Liver (tissue), 9 donors: ENCODE measurements around the gene SMIM13. TPM values are rescaled to one million over a fixed set of nuclear protein-coding genes. Genes with fewer than 3 reads are reported as not detected.

Experiments
- DNase-seq: peaks from one replicate; pipeline ENCODE4 v3.0.0-alpha.2; 2017; ENCODE audit warnings: low spot score
- H3K27ac ChIP-seq, 2 donors: one replicate each; pipeline ENCODE4 v1.7.0; 2013; ENCODE audit warnings: inconsistent platforms in 2 of 2, low read length in 2 of 2, control low read depth in 1 of 2, low read depth in 1 of 2, mild to moderate bottlenecking in 1 of 2
- H3K27me3 ChIP-seq, 4 donors: one replicate each; pipeline versions ENCODE4 v1.6.1 to v1.7.0; 2013; ENCODE audit warnings: low read length in 3 of 4, inconsistent platforms in 1 of 4, mild to moderate bottlenecking in 1 of 4, moderate library complexity in 1 of 4; ENCODE audit not compliant: control insufficient read depth in 4 of 4, insufficient read depth in 4 of 4
- H3K36me3 ChIP-seq, 4 donors: one replicate each; pipeline versions ENCODE4 v1.6.1 to v1.7.0; 2013; ENCODE audit warnings: low read length in 3 of 4, mild to moderate bottlenecking in 3 of 4, low read depth in 1 of 4, moderate library complexity in 1 of 4; ENCODE audit not compliant: control insufficient read depth in 4 of 4, insufficient read depth in 3 of 4
- H3K4me1 ChIP-seq, 4 donors: one replicate each; pipeline versions ENCODE4 v1.6.1 to v1.7.0; 2013; ENCODE audit warnings: low read length in 3 of 4, mild to moderate bottlenecking in 3 of 4, moderate library complexity in 1 of 4; ENCODE audit not compliant: control insufficient read depth in 4 of 4, insufficient read depth in 4 of 4
- H3K4me3 ChIP-seq, 3 donors: one replicate each; pipeline versions ENCODE4 v1.6.1 to v1.7.0; 2013; ENCODE audit warnings: low read length in 3 of 3, control low read depth in 1 of 3, low read depth in 1 of 3, mild to moderate bottlenecking in 1 of 3
- H3K9ac ChIP-seq, 2 donors: one replicate each; pipeline ENCODE4 v1.7.0; 2013; ENCODE audit warnings: low read length in 2 of 2, mild to moderate bottlenecking in 2 of 2, moderate library complexity in 2 of 2, control low read depth in 1 of 2, low read depth in 1 of 2
- H3K9me3 ChIP-seq, 4 donors: one replicate each; pipeline versions ENCODE4 v1.6.1 to v1.7.0; 2013; ENCODE audit warnings: low read length in 3 of 4; ENCODE audit not compliant: control insufficient read depth in 4 of 4
- ATF3 ChIP-seq: IDR thresholded peaks from 2 replicates; pipeline ENCODE4 v1.6.1; 2016; ENCODE audit warnings: antibody characterized with exemption
- EGR1 ChIP-seq, 2 donors: IDR thresholded peaks; 2 replicates each; pipeline ENCODE4 v1.6.1; 2016 to 2018; ENCODE audit warnings: antibody characterized with exemption in 2 of 2, low read depth in 2 of 2
- FOXA1 ChIP-seq: IDR thresholded peaks from 2 replicates; pipeline ENCODE4 v1.6.1; 2016; ENCODE audit warnings: antibody characterized with exemption
- FOXA2 ChIP-seq: IDR thresholded peaks from 2 replicates; pipeline ENCODE4 v1.6.1; 2016; ENCODE audit warnings: antibody characterized with exemption
- HNF4A ChIP-seq, 2 donors: conservative IDR thresholded peaks; 2 replicates each; pipeline ENCODE4 v1.6.1; 2016; ENCODE audit warnings: antibody characterized with exemption in 2 of 2, mild to moderate bottlenecking in 2 of 2
- HNF4G ChIP-seq: IDR thresholded peaks from 2 replicates; pipeline ENCODE4 v1.6.1; 2016; ENCODE audit warnings: antibody characterized with exemption
- JUND ChIP-seq, 2 donors: IDR thresholded peaks; 2 replicates each; pipeline ENCODE4 v1.6.1; 2016; ENCODE audit warnings: antibody characterized with exemption in 2 of 2
- NR2F2 ChIP-seq: IDR thresholded peaks from 2 replicates; pipeline ENCODE4 v1.6.1; 2016; ENCODE audit warnings: antibody characterized with exemption
- RAD21 ChIP-seq, 2 donors: IDR thresholded peaks; 2 replicates each; pipeline ENCODE4 v1.6.1; 2016; ENCODE audit warnings: antibody characterized with exemption in 2 of 2, mild to moderate bottlenecking in 2 of 2
- RXRA ChIP-seq, 2 donors: IDR thresholded peaks; 2 replicates each; pipeline ENCODE4 v1.6.1; 2017 to 2018; ENCODE audit warnings: antibody characterized with exemption in 2 of 2, mild to moderate bottlenecking in 1 of 2
- SP1 ChIP-seq: IDR thresholded peaks from 2 replicates; pipeline ENCODE4 v1.6.1; 2018; ENCODE audit warnings: antibody characterized with exemption, mild to moderate bottlenecking
- TAF1 ChIP-seq: conservative IDR thresholded peaks from 2 replicates; pipeline ENCODE4 v1.6.1; 2016; ENCODE audit warnings: antibody characterized with exemption, mild to moderate bottlenecking
- YY1 ChIP-seq: IDR thresholded peaks from 2 replicates; pipeline ENCODE4 v1.6.1; 2016; ENCODE audit warnings: antibody characterized with exemption, mild to moderate bottlenecking
- WGBS: extraction: QIAGEN DNeasy Blood & Tissue Kit; methylation state at CpG from one replicate; pipeline ENCODE4 v1.1.7; 2013; 5-methylcytosine and 5-hydroxymethylcytosine counted together
- polyA plus RNA-seq, 2 donors: library from polyadenylated mRNA; stranded (reverse) in 1 of 2; unstranded in 1 of 2; fragments of 200-250 nt in 1 of 2; fragments of >200 nt in 1 of 2; fragmentation: Nextera tagmentation in 1 of 2; extraction: Ambion mirVana in 1 of 2; gene quantifications; one replicate each; pipeline versions ENCODE4 v1.2.1 to v1.2.3, GENCODE V29; 2013 to 2015
- total RNA-seq, 2 donors: library from RNA; depleted of rRNA; stranded (reverse); fragments of >200 nt; gene quantifications; one replicate each; pipeline ENCODE4 v1.2.3, GENCODE V29; 2014
- TF ChIP-seq, protein P1 (sequence below): IDR thresholded peaks from 2 replicates; pipeline ENCODE4 v1.6.1; 2016; ENCODE audit warnings: antibody characterized with exemption
- TF ChIP-seq, protein P2 (sequence below): IDR thresholded peaks from 2 replicates; pipeline ENCODE4 v1.6.1; 2016; ENCODE audit warnings: antibody characterized with exemption, mild to moderate bottlenecking
- TF ChIP-seq, protein P3 (sequence below): IDR thresholded peaks from 2 replicates; pipeline ENCODE4 v1.6.1; 2016; ENCODE audit warnings: antibody characterized with exemption
- TF ChIP-seq, protein P4 (sequence below): fragments of 150-350 bp; IDR thresholded peaks from 2 replicates; pipeline ENCODE4 v1.5.1; 2017; ENCODE audit warnings: improper control_type of control experiment, low read depth, low read length; ENCODE audit not compliant: missing input control
- donor health status: healthy.
- donor health status: healthy.
- donor health status: healthy.
- donor health status: healthy.
- donor health status: healthy.

Gene SMIM13
- total and polyA plus RNA-seq, 4 donors, result 2.8 to 9.0 (median 5.8) TPM

DNA sequence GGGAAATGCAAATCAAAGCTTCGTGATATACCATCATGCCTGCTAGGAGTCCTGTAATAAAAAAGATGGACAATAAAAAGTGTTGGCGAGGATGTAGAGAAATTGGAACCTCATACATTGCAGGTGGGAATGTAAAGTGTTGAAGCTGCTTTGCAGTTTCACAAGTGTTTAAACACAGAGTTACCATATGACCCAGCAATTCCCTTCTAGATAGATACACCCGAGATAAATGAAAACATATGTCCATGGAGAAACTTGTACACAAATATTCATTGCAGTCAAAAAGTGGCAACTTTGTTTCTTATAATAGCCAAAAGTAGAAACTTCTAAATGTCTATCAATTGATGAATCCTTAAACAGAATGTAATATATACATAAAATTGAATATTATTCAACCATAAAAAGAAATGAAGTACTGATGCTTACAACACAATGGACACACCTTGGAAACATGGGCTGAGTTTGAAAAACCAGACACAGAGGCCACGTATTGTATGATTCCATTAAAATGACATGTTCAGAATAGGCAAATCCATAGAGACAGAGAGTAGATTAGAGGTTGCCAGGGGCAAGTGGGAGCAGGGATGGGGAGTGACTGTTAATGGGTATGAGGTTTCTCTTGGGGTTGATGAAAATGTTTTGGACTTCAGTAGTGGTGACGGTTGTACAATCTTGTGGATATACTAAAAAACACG lies 38.7 kb downstream of the SMIM13 start:
- no peak for DNase-seq
- Histone ChIP-seq H3K27me3 (no peaks in the 10 kb centered on the region), H3K9me3 (no peaks in the 10 kb centered on the region), H3K4me1 (no peaks in the 10 kb centered on the region), H3K27ac (no peak overlapping the region), H3K36me3 (peaks cover 0 to 14% (median 7%) of the 10 kb centered on the region in 4 donors), H3K4me3 (no peak overlapping the region), H3K9ac (no peak overlapping the region)
- 96% methylated on average over 6 of the region's 6 CpGs for WGBS
- TF ChIP-seq HNF4G (no peak), EGR1 (IDR thresholded peaks at IDR 0.05; ENCODE audit: low read depth in 2 of 2) (no peak), SP1 (no peak), FOXA1 (no peak), RAD21 (IDR thresholded peaks at IDR 0.05) (no peak), NR2F2 (no peak), HNF4A (conservative IDR thresholded peaks at IDR 0.05) (no peak), FOXA2 (no peak), ATF3 (no peak), YY1 (no peak), RXRA (IDR thresholded peaks at IDR 0.05) (no peak), TAF1 (no peak), JUND (IDR thresholded peaks at IDR 0.05) (no peak)
- TF ChIP-seq, protein P1, sequence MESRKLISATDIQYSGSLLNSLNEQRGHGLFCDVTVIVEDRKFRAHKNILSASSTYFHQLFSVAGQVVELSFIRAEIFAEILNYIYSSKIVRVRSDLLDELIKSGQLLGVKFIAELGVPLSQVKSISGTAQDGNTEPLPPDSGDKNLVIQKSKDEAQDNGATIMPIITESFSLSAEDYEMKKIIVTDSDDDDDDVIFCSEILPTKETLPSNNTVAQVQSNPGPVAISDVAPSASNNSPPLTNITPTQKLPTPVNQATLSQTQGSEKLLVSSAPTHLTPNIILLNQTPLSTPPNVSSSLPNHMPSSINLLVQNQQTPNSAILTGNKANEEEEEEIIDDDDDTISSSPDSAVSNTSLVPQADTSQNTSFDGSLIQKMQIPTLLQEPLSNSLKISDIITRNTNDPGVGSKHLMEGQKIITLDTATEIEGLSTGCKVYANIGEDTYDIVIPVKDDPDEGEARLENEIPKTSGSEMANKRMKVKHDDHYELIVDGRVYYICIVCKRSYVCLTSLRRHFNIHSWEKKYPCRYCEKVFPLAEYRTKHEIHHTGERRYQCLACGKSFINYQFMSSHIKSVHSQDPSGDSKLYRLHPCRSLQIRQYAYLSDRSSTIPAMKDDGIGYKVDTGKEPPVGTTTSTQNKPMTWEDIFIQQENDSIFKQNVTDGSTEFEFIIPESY, result no peak
- TF ChIP-seq, protein P2, sequence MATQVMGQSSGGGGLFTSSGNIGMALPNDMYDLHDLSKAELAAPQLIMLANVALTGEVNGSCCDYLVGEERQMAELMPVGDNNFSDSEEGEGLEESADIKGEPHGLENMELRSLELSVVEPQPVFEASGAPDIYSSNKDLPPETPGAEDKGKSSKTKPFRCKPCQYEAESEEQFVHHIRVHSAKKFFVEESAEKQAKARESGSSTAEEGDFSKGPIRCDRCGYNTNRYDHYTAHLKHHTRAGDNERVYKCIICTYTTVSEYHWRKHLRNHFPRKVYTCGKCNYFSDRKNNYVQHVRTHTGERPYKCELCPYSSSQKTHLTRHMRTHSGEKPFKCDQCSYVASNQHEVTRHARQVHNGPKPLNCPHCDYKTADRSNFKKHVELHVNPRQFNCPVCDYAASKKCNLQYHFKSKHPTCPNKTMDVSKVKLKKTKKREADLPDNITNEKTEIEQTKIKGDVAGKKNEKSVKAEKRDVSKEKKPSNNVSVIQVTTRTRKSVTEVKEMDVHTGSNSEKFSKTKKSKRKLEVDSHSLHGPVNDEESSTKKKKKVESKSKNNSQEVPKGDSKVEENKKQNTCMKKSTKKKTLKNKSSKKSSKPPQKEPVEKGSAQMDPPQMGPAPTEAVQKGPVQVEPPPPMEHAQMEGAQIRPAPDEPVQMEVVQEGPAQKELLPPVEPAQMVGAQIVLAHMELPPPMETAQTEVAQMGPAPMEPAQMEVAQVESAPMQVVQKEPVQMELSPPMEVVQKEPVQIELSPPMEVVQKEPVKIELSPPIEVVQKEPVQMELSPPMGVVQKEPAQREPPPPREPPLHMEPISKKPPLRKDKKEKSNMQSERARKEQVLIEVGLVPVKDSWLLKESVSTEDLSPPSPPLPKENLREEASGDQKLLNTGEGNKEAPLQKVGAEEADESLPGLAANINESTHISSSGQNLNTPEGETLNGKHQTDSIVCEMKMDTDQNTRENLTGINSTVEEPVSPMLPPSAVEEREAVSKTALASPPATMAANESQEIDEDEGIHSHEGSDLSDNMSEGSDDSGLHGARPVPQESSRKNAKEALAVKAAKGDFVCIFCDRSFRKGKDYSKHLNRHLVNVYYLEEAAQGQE, result no peak
- TF ChIP-seq, protein P3, sequence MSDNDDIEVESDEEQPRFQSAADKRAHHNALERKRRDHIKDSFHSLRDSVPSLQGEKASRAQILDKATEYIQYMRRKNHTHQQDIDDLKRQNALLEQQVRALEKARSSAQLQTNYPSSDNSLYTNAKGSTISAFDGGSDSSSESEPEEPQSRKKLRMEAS, result no peak
- TF ChIP-seq, protein P4, sequence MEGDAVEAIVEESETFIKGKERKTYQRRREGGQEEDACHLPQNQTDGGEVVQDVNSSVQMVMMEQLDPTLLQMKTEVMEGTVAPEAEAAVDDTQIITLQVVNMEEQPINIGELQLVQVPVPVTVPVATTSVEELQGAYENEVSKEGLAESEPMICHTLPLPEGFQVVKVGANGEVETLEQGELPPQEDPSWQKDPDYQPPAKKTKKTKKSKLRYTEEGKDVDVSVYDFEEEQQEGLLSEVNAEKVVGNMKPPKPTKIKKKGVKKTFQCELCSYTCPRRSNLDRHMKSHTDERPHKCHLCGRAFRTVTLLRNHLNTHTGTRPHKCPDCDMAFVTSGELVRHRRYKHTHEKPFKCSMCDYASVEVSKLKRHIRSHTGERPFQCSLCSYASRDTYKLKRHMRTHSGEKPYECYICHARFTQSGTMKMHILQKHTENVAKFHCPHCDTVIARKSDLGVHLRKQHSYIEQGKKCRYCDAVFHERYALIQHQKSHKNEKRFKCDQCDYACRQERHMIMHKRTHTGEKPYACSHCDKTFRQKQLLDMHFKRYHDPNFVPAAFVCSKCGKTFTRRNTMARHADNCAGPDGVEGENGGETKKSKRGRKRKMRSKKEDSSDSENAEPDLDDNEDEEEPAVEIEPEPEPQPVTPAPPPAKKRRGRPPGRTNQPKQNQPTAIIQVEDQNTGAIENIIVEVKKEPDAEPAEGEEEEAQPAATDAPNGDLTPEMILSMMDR, result no peak
